Activated T-cell treated with anti-CD3 and anti-CD28 coated beads, Interleukin-2, amount 50 U/mL, for 72 hours (primary cell): ENCODE data around the gene FRMD5. TPM values are rescaled to one million over a fixed set of nuclear protein-coding genes. Genes with fewer than 3 reads are reported as not detected.

Experiments
- ATAC-seq, 2 donors: fragments of 150-1000 bp; cut with Tn5 transposase; replicated peaks in 1 of 2; 2 replicates each; pipeline ENCODE4 v1.10.0; 2021; ENCODE audit warnings: moderate library complexity in 2 of 2, mild to moderate bottlenecking in 1 of 2
- DNase-seq, 2 donors: peaks; one replicate each; pipeline ENCODE4 v3.0.0; 2021 to 2022; ENCODE audit warnings: mixed read lengths in 1 of 2
- H3K27ac Mint-ChIP-seq: one replicate; pipeline ENCODE4 v1.8.0; 2022; ENCODE audit warnings: mild to moderate bottlenecking, moderate library complexity, mixed read lengths
- H3K27me3 Mint-ChIP-seq: one replicate; pipeline ENCODE4 v1.8.0; 2022; ENCODE audit warnings: low read depth, mixed read lengths
- H3K36me3 Mint-ChIP-seq, 2 donors: one replicate each; pipeline ENCODE4 v1.8.0; 2022; ENCODE audit warnings: mixed read lengths in 2 of 2, mild to moderate bottlenecking in 1 of 2; ENCODE audit not compliant: insufficient read depth in 2 of 2
- H3K4me1 Mint-ChIP-seq: one replicate; pipeline ENCODE4 v1.8.0; 2022; ENCODE audit warnings: low read depth, mixed read lengths
- H3K4me3 Mint-ChIP-seq, 2 donors: one replicate each; pipeline ENCODE4 v1.8.0; 2022; ENCODE audit warnings: mild to moderate bottlenecking in 2 of 2, mixed read lengths in 2 of 2, moderate library complexity in 2 of 2
- H3K9me3 Mint-ChIP-seq, 2 donors: one replicate each; pipeline ENCODE4 v1.8.0; 2022; ENCODE audit warnings: mixed read lengths in 2 of 2
- total RNA-seq, 2 donors: library from RNA; stranded (reverse); gene quantifications; one replicate each; pipeline ENCODE4 v1.2.3, GENCODE V29; 2022

The FRMD5 gene
- total RNA-seq, 2 donors from 2014 or later = 0.60 to 0.77 TPM

DNA sequence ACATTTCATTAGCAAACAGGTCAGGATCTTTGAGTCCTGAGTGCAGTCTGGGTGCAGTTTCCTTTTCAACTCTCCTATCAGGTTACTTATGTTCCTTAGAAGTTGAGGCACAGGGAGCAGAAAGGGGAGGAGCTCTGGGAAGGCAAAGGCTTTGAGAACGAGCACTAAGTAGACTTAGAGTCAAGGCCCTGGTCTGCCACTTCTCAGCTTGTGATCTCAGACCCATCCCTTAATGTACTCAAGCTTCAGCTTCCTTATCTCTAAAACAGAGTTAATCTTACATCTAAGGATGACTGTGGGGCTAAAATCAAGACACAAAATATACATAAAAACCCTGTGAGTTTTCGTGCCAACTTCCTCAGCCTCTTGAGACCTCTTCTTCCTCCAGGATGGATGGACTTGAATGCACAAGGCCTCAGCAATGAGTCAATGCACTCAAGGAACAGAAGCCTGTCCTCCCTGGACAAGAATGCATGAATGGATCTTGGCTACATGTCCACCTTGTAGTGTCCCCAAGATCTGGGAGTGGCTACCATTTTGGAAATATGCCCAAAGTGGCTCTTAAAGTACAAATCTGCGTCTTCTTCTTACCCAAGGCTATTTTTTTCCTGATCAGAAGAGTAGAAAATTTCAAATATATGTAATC is 263.2 kb downstream of the FRMD5 start:
- DNase-seq (no peak), ATAC-seq (no peak)
- Mint-ChIP-seq H3K36me3 (no peaks in the 10 kb centered on the region), H3K4me3 (no peak overlapping the region), H3K9me3 (no peaks in the 10 kb centered on the region), H3K27ac (no peak overlapping the region), H3K27me3 (peaks cover 52% of the 10 kb centered on the region), H3K4me1 (no peaks in the 10 kb centered on the region)

DNA sequence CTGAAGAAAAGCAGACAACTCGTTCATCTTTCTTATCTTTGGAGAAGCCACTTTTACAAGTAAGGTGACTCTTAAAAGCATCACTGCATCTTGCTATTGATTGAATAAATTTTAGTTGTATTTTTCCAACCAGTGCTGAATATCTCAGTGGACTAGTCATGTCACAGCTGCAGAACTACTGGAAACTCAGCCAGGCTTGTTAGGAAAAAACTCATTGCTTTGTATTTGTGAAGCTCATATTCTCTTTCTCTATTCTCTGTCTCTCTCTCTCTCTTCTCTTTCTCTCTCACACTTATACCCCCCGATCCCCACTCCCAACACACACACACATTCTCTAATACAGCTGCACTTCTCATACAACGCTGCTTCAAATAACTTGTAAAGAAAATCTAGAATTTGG is 264.0 kb downstream of the FRMD5 start:
- DNase-seq (no peak), ATAC-seq (no peak)
- Mint-ChIP-seq H3K27ac (no peak overlapping the region), H3K4me3 (no peak overlapping the region), H3K36me3 (no peaks in the 10 kb centered on the region), H3K27me3 (peaks cover 49% of the 10 kb centered on the region), H3K4me1 (no peaks in the 10 kb centered on the region), H3K9me3 (no peaks in the 10 kb centered on the region)

DNA sequence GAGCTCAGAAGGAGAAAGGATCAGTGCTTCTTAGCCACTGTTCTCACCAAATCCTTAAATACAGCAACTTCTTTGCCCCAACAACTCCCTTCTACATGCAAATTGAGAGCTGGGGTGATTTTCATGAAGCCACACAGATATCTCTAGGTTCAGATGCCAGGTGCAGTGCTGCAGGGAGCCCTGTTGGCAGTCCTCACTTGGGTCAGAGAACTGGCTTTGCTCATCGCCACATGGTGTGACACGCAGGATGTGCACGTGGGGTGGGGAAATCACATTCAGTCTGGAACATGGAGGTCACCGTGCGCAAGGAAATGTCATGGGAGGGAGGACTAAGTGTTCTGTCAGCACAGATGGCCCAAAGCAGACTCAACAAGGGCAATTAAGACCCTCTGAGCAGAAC is 264.5 kb downstream of the FRMD5 start:
- no peaks in the 10 kb centered on the region for H3K4me1 Mint-ChIP-seq
- H3K9me3 Mint-ChIP-seq = no peaks in the 10 kb centered on the region
- no peak for DNase-seq
- peaks cover 45% of the 10 kb centered on the region for H3K27me3 Mint-ChIP-seq
- no peak overlapping the region for H3K4me3 Mint-ChIP-seq
- H3K36me3 Mint-ChIP-seq = no peaks in the 10 kb centered on the region
- H3K27ac Mint-ChIP-seq = no peak overlapping the region
- no peak for ATAC-seq

DNA sequence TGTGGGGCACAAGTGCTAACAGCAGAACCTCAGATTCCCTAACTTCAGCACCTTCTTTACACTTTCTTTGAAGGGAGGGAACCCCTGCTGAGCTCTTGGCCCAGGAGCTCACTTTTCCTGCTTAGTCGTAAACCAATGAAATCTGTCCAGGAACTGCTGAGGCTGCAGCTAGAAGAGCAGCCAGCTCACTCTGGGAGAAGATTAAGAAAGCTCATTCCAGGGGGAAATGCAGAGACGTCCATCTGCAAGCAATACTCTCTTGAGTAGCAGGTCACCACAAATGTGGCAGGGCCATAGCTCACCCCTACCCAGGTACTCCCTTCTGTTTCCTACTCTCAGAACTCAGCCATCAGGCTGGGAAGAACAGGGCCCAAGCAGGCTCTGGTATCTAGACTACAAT is 265.0 kb downstream of the FRMD5 start:
- no peak for ATAC-seq
- H3K27me3 Mint-ChIP-seq = peaks cover 42% of the 10 kb centered on the region
- no peak for DNase-seq
- no peak overlapping the region for H3K4me3 Mint-ChIP-seq
- H3K9me3 Mint-ChIP-seq = no peaks in the 10 kb centered on the region
- H3K27ac Mint-ChIP-seq = no peak overlapping the region
- no peaks in the 10 kb centered on the region for H3K4me1 Mint-ChIP-seq
- H3K36me3 Mint-ChIP-seq = no peaks in the 10 kb centered on the region

DNA sequence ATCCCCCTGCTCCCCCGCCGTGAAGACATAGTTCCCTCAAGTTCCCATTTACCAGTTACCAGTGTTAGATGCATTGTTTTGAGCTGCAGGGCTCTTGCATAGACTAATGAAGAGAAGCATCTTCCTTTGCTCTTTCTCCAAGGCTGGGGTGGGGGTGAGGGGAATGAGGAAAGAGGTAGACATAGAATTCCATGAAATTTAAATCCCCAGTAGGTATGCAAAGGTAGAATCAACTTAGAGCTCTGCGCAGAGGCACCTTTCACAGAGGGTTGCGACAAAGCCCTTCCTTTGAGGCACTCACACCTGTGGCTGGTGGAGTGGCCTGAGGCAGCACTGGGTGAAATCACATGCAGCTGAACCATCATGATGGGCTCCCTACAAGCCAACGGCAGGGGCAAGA is 266.9 kb downstream of the FRMD5 start:
- H3K27ac Mint-ChIP-seq = no peak overlapping the region
- ATAC-seq (no peak), DNase-seq (no peak)
- H3K4me1 Mint-ChIP-seq = no peaks in the 10 kb centered on the region
- no peak overlapping the region for H3K4me3 Mint-ChIP-seq
- H3K27me3 Mint-ChIP-seq = peaks cover 25% of the 10 kb centered on the region
- H3K9me3 Mint-ChIP-seq = no peaks in the 10 kb centered on the region
- no peaks in the 10 kb centered on the region for H3K36me3 Mint-ChIP-seq

DNA sequence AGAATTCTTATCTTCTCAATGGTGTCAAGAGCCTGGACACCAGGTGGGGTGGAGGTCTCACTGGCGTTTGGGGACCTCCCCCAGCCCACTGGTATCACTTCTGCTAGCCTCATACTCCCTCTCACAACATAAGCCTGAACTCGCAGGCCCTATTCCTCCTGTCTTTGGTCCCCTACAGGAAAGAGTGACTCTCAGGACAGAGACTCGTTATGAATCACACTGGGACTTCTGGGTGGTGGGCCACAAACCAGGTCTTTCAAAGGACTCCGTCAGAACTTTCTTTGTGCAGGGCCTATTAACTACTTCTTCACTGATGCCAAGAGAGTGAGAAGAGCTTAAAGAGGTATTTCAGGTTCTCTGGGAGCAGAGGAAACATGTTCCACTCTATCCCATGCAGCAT is 267.9 kb downstream of the FRMD5 start:
- Mint-ChIP-seq H3K9me3 (no peaks in the 10 kb centered on the region), H3K4me1 (no peaks in the 10 kb centered on the region)

DNA sequence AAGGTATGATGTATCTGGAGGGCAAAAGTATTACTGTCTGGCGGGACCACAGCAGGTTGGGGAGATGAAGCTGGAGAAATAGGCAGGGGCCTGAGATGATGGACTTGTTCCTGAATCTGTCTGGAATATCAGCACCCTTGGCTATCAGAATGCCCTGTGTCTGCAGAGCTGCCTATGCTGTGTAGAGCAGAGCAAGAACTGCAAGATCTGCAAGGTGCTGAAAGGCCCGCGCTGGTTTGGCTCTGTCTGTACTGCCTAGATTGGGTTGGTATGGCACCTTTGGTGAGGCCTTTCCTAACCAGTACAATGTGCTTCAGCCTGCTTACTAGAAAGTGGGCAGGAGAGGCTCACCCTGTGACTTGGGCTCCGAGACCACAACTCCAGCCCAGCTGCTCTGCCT is 271.5 kb downstream of the FRMD5 start:
- ATAC-seq = no peak
- H3K9me3 Mint-ChIP-seq = no peaks in the 10 kb centered on the region
- no peak for DNase-seq
- no peaks in the 10 kb centered on the region for H3K27me3 Mint-ChIP-seq
- no peak overlapping the region for H3K27ac Mint-ChIP-seq
- H3K36me3 Mint-ChIP-seq = no peaks in the 10 kb centered on the region
- H3K4me1 Mint-ChIP-seq = no peaks in the 10 kb centered on the region
- no peak overlapping the region for H3K4me3 Mint-ChIP-seq

More for the DNA sequence above, 267.9 kb downstream of the FRMD5 start:
- no peak overlapping the region for H3K4me3 Mint-ChIP-seq
- DNase-seq (no peak), ATAC-seq (no peak)
- H3K27ac Mint-ChIP-seq = no peak overlapping the region
- H3K36me3 Mint-ChIP-seq = no peaks in the 10 kb centered on the region
- peaks cover 17% of the 10 kb centered on the region for H3K27me3 Mint-ChIP-seq

DNA sequence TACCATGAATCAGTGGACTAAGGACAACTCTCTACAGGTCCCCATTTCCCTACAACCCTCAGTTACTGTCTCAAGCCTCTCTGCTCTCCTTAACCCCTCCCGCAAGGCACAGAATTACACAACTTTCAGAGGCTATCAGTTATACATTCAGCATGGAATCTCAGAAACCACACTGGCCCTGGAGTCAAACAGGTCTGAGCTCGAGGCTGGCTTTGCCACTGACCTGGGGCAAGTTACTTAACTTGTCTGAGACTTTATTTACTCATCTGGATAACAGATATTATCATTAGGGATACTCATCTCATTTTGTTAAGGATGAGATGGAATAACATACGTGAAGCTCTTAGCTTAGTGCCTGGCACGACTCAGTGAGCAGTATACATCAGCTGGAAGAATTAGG is 273.1 kb downstream of the FRMD5 start:
- no peak overlapping the region for H3K27ac Mint-ChIP-seq

DNA sequence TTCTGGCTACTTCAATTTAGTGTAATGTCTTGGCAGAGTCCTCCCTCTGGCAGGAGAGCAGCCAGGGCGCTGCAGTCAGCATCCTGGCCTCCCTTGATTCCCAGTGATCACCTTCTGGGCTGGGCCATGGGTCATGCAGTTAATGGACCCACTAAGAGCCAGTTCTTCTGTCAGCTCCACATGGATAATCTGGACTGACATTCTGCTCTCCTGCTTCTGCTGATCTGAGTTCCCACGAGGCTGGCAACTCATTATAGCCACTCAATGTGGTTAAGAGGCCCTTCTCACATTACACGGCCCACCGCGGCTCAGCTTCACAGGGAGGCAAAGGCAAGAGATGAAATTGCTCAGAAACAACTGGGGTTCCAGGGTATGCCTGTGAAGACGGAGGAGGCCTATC is 274.3 kb downstream of the FRMD5 start:
- DNase-seq (no peak), ATAC-seq (no peak)
- no peak overlapping the region for H3K4me3 Mint-ChIP-seq
- no peaks in the 10 kb centered on the region for H3K9me3 Mint-ChIP-seq
- H3K4me1 Mint-ChIP-seq = no peaks in the 10 kb centered on the region
- H3K27ac Mint-ChIP-seq = no peak overlapping the region
- no peaks in the 10 kb centered on the region for H3K27me3 Mint-ChIP-seq
- H3K36me3 Mint-ChIP-seq = no peaks in the 10 kb centered on the region

More for the DNA sequence above, 273.1 kb downstream of the FRMD5 start:
- Mint-ChIP-seq H3K27me3 (no peaks in the 10 kb centered on the region), H3K36me3 (no peaks in the 10 kb centered on the region), H3K4me1 (no peaks in the 10 kb centered on the region), H3K9me3 (no peaks in the 10 kb centered on the region), H3K4me3 (no peak overlapping the region)
- ATAC-seq = no peak
- no peak for DNase-seq

DNA sequence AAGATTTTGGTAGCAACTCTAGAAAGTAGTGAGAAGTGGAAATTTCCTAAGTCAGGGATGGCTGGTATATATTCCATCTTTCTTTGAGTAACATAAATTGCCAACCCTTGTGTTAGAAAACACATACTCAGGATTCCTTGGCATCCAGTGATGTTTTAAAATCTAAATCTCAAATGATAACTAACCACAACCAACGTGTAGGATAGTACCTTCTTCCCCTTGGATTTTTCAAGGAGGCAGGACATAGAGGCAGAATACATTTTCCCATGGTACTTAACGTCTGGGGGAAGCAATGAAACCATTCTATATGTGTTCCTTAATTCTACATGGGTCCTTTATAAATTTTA is 274.8 kb downstream of the FRMD5 start:
- Mint-ChIP-seq H3K4me1 (no peaks in the 10 kb centered on the region), H3K27me3 (no peaks in the 10 kb centered on the region), H3K4me3 (no peak overlapping the region), H3K9me3 (no peaks in the 10 kb centered on the region), H3K27ac (no peak overlapping the region), H3K36me3 (no peaks in the 10 kb centered on the region)
- DNase-seq = no peak
- ATAC-seq = no peak

DNA sequence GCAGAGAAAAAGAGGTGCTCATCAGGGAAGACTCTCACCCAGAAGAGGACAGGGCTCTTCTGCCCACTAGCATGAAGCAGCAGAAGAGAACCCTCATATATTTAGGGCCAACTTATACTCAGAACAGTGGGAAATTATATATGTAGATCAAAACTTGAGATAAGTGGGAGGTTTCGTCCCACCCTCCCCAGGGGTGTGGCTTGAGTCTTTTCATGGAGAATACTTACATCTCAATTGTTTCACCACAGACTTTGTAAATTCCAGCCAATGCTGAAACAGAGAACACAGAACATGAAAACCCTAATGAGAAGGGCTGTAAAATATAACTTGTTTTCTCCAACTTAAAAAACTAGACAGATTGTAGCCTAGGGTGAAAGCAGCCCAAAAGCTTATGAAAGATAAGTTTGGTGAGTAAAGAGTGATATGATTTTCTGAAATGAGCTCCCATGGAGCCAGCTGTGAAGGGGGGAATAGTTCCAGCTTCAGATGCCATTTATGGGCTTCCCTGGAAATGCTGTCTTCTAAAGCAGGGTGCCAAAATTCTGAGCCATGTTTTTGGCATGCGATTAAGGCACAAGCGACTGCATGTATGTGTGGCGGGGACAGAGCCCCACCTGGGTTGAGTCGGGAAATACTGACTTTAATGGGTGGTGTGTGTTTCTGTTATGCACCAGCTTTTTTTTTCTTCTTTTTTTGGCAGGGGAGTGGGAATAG is 275.4 kb downstream of the FRMD5 start:
- Mint-ChIP-seq H3K27me3 (no peaks in the 10 kb centered on the region), H3K9me3 (no peaks in the 10 kb centered on the region), H3K36me3 (no peaks in the 10 kb centered on the region), H3K4me1 (no peaks in the 10 kb centered on the region), H3K27ac (no peak overlapping the region), H3K4me3 (no peak overlapping the region)
- ATAC-seq (no peak), DNase-seq (no peak)

DNA sequence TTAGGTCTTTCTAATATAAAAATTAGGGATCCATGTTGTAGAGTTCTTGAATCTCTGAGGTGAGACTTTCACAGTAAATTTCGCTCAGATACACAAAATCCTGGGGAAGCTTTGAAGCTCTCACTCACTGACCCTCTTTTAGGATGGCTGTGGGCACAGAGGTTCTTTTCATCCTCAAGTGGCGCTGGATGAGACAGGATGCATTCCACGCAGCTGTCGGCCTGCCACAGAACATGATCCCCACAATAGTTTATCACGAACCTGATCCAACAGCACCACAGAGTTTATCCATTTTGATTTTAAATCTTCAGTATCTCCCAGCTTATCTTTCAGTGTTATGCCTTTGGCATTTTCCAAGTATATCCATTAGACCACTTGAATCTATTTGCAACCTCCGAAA is 276.4 kb downstream of the FRMD5 start:
- H3K4me1 Mint-ChIP-seq = no peaks in the 10 kb centered on the region
- no peaks in the 10 kb centered on the region for H3K27me3 Mint-ChIP-seq
- ATAC-seq = no peak
- no peak overlapping the region for H3K4me3 Mint-ChIP-seq
- no peaks in the 10 kb centered on the region for H3K9me3 Mint-ChIP-seq
- DNase-seq = no peak
- H3K27ac Mint-ChIP-seq = no peak overlapping the region
- H3K36me3 Mint-ChIP-seq = no peaks in the 10 kb centered on the region

DNA sequence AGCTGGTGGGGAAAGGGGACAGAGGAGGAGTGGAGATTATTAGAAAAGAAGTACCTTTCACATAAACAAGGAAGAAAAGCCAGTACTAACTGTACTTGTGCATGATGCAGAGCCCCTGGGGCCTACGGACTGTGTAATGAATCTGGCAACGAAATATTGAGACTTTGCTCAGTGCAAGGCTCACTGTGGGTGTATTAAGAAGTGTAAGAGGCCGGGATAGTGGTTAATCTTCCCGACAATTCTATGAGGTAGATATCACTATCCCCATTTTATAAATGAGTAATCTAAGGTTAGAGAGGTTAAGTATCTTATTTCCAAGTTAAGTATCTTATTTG is 278.8 kb downstream of the FRMD5 start:
- H3K9me3 Mint-ChIP-seq = no peaks in the 10 kb centered on the region
- DNase-seq (no peak), ATAC-seq (no peak)
- H3K27me3 Mint-ChIP-seq = no peaks in the 10 kb centered on the region
- no peak overlapping the region for H3K4me3 Mint-ChIP-seq
- peaks cover 6% of the 10 kb centered on the region for H3K4me1 Mint-ChIP-seq
- H3K36me3 Mint-ChIP-seq = no peaks in the 10 kb centered on the region
- H3K27ac Mint-ChIP-seq = no peak overlapping the region

DNA sequence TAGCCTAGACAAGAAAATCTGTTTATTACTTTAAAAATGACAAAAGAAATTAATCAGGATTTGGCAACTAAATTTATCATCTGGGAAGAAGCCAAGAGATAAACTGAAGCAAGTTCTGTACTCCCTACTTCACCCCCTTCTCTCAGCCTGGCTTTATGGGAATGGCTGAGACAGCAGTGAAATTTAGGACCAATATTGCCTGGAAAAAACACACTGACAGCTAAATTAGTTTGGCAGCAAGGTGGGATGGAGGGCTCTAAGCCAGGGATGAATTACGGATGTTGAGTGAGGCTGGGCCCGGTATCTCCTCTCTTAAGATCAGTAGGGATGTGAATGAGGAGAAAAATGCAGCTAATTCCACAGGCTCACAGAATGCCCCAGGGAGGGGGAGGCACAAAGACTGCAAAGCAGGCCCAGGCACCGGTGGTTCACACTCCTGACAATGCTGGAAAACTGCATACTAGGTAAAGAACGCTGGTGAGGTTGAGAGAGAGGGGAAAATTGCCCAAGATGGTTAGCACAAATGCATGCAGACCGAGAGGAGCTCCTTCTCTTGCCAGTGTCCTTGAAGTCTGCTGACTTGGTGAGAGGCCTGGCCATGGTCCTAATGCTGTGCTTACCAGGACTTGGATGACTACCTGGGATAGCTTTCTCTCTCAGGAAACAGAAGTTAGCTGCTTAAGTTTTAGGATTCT is 279.3 kb downstream of the FRMD5 start:
- Mint-ChIP-seq H3K27ac (no peak overlapping the region), H3K9me3 (no peaks in the 10 kb centered on the region), H3K36me3 (no peaks in the 10 kb centered on the region), H3K27me3 (no peaks in the 10 kb centered on the region), H3K4me1 (peaks cover 6% of the 10 kb centered on the region), H3K4me3 (no peak overlapping the region)
- DNase-seq (no peak), ATAC-seq (no peak)
